Left kidney (tissue), 2 donors: Measurements from ENCODE around the gene USP38. TPM values are rescaled to one million over a fixed set of nuclear protein-coding genes. Genes with fewer than 3 reads are reported as not detected.
"Not testable (repeated sequence)": the region's sequence is repeated elsewhere in the genome, so short reads cannot be mapped to it uniquely, and the experiment has no call there.

Source experiments
- DNase-seq: peaks from one replicate; pipeline ENCODE4 v3.0.0-alpha.2; 2013
- polyA plus RNA-seq: library from polyadenylated mRNA; unstranded; fragments of 120-200 nt; gene quantifications from one replicate; pipeline ENCODE4 v1.2.1, GENCODE V29; 2013; ENCODE audit not compliant: insufficient read length

USP38 gene
- polyA plus RNA-seq, 1 donor = 27.7 TPM

GRCh38 chr4:143199503-143199902 is 14.8 kb downstream of the USP38 start:
- DNase-seq = no peak

DNA sequence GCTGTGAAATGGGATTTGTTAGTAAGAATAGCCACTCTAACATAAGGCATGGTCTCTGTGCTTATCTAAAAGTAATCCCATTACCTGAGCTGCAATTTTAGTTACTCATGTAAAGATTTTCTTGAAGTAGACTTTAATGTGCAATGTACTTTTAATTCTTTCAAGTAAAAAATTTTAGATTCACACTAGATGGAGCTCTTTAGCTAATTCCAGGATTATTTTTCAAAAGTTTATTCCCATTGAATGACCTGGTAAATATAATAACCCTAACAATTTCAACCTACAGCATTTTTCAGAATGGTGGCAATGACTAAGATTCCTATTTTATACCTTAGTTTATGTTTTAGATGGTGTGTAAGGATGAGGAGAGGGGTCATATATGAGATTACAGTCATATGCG is 18.1 kb downstream of the USP38 start:
- no peak for DNase-seq

GRCh38 chr4:143203577-143203976 is 18.9 kb downstream of the USP38 start:
- no peak for DNase-seq

- no peak for DNase-seq
Measured at GRCh38 chr4:143207555-143207954, 22.8 kb downstream of the USP38 start.

DNA sequence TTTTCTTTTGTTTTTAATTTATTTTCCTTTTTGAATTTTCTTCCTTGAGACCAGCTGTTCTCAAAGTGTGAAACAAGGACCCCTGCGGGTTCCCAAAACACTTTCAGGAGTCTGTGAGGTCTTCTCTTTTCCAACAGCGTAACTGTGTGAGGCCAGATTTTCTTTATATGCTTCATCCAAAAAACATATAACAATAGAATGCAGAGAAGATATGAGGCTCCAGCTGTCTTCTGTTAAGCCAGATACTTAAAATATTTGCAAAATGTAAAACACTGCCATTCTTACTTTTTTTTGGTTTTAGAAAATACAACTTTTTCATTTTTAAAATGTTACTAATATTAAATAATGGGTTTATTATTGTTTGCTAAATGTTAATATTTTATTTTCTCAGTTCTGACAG is 27.8 kb downstream of the USP38 start:
- no peak for DNase-seq

DNA sequence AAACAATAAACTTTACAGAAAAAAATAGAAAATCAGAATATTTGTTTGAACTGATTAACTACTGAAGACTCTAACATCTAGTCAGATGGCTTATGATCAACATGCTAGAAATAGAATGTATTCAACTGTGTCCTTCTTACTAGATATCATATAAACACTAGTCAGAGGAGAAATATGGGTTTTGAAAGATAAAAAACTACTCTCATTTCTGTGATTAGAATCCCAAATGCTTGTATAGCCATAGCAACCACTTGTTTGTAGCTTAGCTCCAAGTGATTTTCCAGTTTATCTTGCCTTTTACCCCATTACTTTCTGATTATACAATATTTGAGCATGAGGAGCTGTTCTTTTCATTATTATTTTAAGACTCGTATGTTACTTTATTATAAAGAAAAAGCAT is 31.2 kb downstream of the USP38 start:
- no peak for DNase-seq

GRCh38 chr4:143224255-143224654 is 39.5 kb downstream of the USP38 start:
- no peak for DNase-seq

DNA sequence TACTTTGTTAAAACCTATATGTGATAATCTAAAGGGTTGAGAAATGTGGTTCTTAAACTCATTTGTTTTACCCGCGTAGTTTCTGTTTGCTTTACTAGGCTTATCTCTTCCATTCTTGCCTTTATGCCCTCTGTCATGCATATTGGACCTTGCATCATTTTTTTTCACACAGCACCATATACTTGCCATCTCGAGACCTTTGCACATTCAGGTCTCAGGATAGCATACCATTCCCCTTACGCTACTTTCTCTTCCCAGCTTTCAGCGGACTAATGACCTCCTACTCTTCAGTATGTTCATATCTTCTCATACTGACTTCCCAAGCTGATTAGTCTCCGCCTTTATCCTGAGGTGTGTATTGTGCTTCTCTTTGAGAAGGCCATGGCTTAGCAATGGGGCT is 40.5 kb downstream of the USP38 start:
- no peak for DNase-seq

GRCh38 chr4:143230683-143231082 is 46.0 kb downstream of the USP38 start:
- no peak for DNase-seq

DNA sequence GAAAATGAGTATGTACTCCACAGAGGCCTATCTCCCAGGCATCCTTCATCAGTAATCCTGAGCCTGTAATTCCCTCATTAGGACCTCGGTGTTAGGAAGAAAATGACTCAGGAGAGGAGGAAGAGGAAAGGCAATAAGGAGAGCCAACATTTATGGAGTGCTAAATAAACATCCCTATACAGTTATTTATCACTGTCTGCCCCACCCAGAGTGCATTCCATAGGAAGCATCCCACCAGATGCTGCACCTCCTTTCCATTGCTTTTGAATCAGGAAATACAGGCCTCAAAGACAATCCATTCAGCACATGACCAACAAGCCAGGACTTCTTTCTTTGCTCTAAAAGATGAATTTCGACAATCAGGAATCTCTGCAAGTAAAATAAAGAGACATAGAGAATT is 47.6 kb downstream of the USP38 start:
- DNase-seq = no peak

GRCh38 chr4:143234153-143234552 is 49.4 kb downstream of the USP38 start:
- no peak for DNase-seq

GRCh38 chr4:143237195-143237594 is 52.5 kb downstream of the USP38 start:
- not testable (repeated sequence) for DNase-seq

DNA sequence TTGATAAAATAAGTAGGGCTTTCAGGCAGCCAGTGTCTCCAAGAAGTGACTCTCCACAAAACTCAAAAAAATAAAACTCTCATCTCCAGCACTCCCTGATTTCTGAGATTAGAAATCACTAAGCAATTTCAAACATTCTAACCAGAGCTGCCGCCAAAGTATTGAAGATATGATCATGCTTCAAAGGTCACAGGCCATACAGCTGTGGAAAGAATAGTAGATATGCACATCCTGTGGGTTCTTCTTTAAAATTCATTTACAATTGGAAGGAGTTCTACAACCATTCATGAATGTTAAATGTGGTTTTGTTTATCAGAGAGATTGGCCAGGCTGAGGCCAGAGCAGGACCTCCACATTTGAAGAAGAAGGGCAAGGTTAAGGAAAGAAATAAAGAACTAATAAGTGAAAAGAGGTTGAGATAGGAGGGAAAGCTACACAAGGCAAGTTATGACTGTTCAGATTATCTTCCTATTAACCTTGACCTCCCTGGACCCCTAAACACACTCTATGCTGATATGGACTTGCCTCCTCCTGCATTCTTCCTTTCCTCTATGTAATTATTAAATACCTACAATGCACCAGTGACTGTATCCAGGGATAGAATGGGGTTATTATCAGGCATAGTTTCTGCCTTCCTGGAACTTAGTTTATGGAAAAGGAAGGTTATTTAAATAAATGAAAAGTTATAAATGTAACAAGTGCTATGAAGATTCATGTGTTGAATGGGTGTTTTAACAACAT is 56.4 kb downstream of the USP38 start:
- no peak for DNase-seq

- no peak for DNase-seq
Measured at GRCh38 chr4:143241892-143242291, 57.2 kb downstream of the USP38 start.

GRCh38 chr4:143243041-143243440 is 58.3 kb downstream of the USP38 start:
- no peak for DNase-seq

DNA sequence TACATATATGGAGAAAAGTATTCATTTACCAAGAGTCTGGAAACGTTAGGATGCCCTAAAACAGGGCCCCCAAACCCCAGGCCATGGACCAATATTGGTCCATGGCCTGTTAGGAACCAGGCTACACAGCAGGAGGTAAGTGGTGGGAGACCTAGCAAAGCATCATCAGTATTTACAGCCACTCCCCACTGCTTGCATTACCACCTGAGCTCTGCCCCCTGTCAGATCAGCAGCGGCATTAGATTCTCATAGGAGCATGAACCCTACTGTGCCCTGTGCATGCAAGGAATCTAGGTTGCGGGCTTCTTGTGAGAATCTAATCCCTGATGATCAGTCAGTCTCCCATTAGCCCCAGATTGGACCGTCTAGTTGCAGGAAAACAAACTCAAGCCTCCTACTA is 62.3 kb downstream of the USP38 start:
- DNase-seq = no peak

- no peak for DNase-seq
Measured at GRCh38 chr4:143247866-143248265, 63.1 kb downstream of the USP38 start.

DNA sequence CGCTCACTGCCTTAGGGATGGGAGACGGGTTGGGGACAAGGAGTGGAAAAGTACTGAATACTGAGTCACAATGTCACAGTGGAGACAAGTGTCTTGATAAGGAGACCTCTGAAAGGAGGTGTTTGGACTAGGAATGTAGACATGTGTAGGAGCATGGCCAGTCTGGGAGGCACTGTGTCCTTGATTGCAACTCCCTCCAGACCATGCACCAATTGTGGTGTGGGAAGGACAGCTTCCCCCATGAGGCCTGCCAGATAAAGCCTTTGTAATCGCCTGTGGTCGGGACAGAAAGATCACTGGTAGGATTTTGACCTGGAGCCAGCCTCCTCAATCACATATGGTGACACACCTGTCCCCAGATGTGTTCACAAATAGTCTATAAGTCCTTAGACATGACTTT is 64.1 kb downstream of the USP38 start:
- no peak for DNase-seq

- no peak for DNase-seq
Measured at GRCh38 chr4:143250617-143251016, 65.9 kb downstream of the USP38 start.

DNA sequence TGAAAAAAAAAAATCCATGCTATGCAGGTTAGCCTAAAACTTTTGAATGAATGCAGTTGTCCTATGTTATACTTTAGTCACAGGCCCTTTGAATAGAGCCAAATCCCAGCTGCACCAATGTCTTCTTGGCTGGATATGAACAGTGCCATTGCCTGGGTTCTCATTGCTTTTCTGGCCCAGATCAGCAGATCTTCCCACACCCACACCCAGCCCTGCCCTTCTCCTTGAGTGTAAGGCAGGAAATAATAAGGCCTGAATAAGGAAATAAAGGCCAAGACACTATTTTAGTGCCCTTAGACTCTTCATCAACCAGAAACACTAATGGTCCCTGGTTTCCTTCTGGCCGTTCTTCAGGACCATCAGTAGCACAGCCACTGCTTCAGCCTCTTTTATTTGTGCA is 66.6 kb downstream of the USP38 start:
- no peak for DNase-seq

DNA sequence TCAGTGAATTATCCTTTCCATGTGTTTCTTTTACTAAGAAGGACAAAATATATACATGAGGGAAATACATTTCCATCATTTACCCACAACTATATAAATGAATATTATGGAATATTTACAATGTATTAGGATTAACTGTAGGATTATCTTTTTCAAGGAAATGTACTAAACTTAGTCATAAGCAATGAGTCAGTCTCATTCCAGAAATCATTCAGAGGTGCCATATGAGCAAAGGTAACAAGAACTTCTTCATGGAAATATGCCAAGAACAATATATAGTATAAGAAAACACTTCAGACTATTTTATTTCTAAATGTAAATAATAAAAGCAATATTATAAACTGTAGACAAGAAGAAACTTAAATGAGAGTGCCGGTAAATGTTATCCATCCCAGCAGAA is 67.1 kb downstream of the USP38 start:
- DNase-seq = no peak

DNA sequence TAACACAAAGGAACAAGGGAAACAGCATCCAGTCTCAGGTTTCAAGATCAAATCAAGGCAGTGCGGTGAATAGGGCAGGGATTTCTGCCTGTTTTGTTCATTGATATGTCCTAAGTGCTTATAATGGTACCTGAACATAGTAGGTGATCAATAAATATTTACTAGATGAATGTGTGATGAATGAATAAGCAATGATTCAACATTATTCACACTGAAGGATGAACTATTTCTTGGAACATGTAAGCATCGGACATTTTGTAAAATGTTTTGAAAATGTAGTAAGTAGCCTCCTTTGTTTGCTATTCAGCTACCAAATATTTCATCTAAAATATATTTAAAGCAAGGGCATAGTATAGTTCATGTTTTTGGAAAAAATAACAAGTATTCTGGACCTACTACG is 67.8 kb downstream of the USP38 start:
- DNase-seq = no peak

GRCh38 chr4:143253166-143253565 is 68.4 kb downstream of the USP38 start:
- no peak for DNase-seq

- no peak for DNase-seq
Measured at GRCh38 chr4:143254491-143255226, 69.9 kb downstream of the USP38 start.
